Measurements from ENCODE around the gene ARPC1A.
"Not testable (repeated sequence)": the region's sequence is repeated elsewhere in the genome, so short reads cannot be mapped to it uniquely, and the experiment has no call there.

The ARPC1A gene

DNA sequence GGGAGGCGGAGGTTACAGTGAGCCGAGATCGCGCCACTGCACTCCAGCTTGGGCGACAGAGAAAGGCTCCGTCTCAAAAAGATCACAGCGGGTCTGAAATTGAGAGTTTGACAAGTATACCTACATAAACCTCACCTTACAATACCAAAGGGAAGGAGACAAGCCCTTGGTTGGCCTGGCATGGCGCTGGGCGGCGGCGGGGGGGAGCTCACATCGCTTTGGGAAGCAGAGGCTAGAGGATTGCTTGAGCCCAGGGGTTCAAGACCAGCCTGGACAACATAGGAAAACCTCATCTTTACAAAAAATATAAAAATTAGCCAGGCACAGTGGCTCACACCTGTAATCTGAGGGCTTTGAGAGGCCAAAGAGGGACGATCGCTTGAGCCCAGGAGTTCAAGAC, 1.1 kb upstream of the ARPC1A start:
- DNase-seq: no peak

DNA sequence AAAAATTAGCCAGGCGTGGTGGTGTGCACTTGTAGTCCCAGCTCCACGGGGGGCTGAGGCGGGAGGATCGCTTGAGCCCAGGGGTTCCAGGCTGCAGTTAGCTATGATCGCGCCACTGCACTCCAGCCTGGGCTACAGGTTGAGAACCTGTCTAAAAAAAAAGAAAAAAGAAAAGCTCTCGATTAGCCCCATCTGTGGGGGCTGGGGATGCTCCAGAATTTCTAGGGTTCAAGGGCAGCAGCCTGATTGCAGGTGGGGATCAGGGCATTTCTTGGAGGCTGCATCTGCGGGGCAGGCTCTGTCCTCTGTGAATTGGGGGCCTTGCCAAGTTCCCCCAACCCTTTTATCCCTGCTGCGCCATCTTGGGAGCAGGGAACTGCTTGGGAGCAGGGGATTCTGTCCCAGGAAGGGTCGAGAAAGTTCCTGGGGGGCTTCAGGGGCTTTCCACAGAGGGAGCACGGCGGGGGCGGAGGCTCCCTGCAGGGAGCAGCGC, 651 bp upstream of the ARPC1A start:
- no peak for DNase-seq

DNA sequence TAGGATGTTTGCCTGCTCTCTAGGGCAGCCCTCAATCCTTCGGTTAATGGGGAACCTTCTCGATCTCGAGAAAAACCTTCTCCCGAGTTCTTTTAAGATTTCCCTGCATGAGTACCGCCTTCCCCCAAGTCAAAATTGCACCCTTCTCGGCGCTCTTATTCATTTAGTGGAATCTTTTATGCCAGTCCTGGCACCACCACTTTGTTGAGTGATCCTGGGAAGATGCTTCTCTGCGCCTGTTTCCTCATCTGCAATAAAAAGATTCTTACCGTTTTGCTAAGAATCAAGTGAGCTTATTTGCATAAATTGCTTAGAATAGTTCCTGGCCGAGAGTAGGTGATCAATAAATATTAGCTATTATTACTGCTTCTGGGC, 697 bp downstream of the ARPC1A start:
- no peak for DNase-seq

DNA sequence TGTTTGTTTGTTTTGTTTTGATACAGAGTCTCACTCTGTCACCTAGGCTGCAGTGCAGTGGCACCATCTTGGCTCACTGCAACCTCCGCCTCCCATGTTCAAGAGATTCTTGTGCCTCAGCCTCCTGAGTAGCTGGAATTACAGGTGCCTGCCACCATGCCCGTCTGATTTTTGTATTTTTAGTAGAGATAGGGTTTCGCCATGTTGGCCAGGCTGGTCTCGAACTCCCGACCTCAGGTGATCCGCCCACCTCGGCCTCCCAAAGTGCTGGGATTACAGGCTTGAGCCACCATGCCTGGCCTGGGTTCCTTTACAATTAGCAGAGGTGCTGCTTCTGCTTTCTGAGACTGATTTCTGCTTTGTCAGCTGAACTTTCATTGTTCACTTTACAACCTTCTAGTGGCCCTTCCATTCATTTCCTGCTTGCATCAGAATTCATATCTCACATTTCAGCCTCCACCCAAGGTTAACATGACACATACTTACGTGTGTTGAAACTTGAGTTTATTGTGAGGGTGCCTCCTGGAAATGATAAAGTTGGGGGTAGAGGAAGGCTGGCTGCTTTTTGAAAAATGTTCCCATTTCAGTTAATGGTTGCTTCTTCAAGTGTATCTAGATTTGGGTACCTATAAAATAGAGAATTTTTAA, 4.7 kb downstream of the ARPC1A start:
- DNase-seq: not testable (repeated sequence)

DNA sequence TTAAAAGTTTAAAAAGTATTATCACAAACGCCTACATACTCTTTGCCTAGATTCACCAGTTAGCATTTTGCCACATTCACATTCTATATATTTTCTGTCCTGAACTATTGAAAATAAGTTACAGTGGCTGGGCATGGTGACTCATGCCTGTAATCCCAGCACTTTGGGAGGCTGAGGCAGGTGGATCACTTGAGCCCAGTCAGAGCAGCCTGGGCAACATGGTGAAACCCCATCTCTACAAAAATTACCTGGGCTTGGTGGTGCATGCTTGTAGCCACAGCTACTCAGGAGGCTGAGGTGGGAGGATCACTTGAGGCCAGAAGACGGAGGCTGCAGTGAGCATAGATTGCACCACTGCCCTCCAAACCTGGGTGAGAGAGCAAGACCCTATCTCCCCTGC, 5.3 kb downstream of the ARPC1A start:
- no peak for DNase-seq

DNA sequence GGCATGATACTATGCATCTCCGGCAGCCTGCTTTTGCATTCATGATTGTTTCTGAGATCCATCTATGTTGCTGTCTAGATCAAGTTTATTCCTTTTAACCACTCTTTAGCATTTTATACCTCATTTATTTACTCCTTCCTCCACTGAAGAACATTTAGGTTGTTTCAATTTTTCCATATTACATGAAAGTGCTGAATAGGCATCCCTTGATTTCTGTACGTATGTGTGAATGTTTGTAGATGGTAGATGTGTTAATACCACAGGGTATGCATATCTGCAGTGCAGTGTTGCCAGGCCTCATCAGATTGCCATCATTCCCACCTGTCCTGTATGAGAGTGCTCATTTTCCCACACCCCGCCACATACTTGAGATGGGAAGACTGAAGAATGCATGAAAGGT, 13.9 kb downstream of the ARPC1A start:
- no peak for DNase-seq

DNA sequence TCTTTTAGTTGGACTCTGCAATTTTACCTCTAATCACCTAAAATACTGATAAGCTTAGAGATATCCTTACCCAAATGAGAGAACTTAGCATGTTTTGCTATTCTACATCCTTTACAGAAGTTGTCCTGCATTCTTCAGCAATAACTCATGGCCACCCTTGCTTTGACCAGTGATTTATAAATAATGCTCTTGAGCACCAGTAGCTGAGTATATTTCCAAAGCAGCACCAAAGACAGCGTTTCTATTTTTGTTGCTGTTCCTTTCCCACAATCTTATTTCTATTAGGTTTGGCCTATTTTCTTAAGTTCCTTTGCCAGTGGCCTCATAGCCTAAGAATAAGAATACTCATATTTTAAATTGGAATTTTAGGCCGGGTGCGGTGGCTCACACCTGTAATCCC, 15.0 kb downstream of the ARPC1A start:
- no peak for DNase-seq

DNA sequence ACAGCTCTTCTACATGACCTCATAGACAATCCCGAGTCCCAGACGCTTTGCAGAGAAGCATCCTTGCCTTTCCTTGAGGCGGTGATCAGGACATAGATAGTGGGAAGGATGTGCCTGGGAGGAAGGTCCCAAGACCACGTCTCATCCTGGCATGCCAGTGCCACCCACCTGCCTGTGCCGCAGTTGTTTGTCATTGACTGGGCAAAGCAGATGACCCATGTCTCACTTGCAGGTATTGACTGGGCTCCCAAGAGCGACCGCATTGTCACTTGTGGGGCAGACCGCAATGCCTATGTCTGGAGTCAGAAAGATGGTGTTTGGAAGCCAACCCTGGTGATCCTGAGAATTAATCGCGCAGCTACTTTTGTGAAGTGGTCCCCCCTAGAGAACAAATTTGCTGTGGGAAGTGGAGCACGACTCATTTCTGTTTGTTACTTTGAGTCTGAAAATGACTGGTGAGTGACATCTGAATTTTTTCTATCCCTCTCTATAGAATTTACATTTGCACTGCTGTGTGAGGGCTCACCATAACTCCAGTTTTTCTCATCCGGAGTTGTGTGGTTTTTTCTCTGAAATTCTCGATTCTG, 18.5 kb downstream of the ARPC1A start:
- no peak for DNase-seq

DNA sequence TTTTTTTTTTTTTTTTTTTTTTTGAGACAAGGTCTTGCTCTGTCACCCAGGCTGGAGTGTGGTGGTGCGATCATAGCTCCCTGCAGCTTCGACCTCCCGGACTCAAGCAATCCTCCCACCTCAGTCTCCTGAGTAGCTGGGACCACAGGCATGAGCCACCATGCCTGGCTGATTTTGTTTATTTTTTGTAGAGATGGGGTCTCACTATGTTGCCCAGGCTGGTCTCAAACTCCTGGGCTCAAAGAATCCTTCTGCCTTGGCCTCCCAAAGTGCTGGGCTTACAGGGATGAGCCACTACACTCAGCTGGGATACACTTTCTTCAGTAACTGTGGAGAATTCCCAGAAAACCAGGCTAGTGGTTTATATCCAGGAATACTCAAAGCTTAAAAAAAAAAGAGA, 24.9 kb downstream of the ARPC1A start:
- DNase-seq: not testable (repeated sequence)

DNA sequence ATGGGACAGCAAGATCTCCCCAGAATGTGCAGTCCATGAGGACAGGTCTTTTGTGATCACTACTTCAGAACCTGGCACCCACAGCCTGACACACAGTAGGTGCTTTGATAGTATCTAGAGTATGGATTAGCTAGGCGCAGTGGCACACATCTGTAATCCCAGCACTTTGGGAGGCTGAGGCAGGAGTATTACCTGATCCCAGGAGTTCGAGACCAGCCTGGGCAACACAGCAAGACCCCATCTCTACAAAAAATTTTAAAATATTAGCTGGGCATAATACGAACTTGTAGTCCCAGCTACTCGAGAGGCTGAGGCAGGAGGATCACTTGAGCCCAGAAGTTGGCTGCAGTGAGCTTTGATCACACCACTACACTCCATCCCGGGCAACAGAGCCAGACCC, 26.5 kb downstream of the ARPC1A start:
- DNase-seq: no peak

DNA sequence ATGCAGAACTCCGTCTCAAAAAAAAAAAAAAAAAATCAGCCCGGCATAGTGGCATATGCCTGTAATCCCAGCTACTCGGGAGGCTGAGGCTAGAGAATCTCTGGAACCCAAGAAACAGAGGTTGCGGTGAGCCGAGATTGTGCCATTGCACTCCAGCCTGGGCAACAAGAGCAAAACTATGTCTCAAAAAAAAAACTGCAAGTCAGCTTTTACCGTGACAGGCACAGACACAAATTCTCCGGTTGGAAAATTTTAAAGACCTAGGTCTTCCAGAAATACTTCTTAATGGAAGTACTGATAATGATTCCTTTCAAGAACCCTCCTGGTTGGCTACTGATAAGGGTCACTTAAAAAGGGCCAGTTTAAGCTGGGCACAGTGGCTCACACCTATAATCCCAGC, 29.4 kb downstream of the ARPC1A start:
- DNase-seq: no peak

DNA sequence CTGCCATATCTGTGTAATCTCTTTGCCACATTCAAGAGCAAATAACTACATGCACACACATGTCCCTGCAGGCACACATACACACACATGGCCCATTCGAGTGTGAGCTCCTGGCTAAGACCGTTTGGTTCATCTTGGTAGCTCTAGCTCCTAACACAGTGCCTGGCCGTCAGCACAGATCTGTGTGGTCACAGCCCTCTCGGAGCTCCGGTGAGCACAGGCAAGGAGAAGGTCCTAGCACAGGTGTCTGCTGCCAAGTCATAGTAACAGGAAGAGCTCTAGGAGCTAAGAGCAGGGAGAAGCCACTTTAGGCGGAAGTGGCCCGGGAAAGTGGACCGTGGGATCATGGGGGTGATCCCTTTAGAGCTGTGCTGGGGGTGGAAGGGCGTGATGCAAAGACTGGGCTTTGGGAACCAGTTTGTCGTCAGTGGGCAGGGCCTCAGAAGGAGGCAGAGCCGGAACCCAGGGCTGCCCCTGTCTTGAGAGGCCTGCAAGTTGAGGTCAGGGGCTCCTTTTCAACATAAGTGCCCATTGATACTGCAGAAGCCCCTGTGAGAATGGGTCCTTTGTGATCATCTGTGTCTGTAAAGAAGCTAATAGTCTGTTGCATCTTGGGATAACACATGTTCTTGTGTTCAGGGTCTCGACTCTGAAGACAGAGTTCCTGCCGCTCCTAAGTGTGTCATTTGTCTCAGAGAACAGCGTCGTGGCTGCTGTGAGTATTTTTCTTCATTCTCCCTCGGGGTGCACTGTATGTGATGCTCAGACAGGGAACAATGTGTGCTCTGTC, 32.2 kb downstream of the ARPC1A start:
- DNase-seq: no peak

DNA sequence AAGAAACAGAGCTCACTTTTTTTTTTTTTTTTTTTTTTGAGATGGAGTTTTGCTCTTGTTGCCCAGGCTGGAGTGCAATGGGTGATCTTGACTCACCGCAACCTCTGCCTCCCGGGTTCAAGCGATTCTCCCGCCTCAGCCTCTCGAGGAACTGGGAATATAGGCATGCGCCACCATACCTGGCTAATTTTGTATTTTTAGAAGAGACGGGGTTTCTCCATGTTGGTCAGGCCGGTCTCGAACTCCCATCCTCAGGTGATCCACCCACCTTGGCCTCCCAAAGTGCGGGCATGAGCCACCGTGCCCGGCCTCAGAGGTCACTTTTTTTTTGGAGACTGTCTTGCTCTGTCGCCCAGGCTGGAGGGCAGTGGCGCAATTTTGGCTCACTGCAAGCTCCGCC, 32.8 kb downstream of the ARPC1A start:
- DNase-seq: not testable (repeated sequence)

DNA sequence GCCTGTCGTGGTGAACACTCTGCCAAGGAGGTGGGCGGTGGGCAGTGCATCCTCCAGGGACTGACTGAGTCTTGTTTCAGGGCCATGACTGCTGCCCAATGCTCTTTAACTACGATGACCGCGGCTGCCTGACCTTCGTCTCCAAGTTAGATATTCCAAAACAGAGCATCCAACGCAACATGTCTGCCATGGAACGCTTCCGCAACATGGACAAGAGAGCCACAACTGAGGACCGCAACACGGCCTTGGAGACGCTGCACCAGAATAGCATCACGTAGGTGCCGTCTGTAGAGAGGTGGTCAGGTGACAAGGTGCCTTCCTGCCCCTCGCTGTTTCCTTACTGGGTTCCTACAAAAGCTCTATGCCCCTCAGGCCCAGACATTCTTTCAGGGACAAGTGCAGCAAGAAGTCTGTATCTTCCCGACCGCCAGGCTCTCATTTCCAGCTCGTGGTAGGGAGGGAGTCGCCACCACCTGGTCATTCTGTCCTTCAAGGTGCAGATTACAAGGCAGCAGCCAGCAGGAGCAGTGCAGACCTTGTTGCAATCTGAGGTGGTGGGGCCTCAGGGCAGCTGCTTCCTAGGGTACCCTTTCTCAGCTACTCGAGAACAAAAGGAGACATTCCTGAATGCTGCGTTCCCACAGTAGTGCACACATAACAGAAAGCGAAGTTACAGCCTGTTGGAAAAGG, 33.9 kb downstream of the ARPC1A start:
- DNase-seq: no peak

DNA sequence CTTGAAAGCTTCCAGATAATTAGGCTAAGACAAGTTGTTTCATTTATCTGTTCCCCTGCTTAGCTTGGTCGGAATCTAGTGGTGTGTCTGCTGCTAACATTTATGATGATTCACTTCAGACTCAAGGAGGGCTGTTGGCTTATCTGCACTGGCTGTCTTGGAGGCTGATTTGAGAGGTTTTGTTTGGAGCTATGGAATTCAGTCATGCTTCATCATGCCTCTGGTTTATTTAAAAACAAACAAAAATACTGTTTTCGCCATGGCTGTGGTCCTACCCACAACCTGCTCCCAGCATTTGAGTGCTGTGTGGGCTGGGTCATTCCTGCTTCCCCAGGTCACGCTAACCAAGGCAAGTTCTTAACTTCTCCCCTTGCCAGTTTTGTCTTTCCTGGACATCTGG, 37.1 kb downstream of the ARPC1A start:
- no peak for DNase-seq

DNA sequence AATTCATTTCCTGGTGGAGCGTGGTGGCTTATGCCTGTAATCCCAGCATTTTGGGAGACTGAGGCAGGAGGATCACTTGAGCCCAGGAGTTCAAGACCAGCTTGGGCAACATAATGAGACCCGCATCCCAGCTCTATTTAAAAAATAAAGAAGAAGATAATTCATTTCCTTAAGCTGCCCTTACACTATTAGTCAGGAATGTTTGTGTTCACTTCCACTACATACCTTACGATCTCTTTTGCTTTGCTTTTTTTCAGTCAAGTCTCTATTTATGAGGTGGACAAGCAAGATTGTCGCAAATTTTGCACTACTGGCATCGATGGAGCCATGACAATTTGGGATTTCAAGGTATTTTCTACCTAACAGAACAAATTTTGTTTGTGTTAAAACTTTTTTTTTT, 37.6 kb downstream of the ARPC1A start:
- no peak for DNase-seq

DNA sequence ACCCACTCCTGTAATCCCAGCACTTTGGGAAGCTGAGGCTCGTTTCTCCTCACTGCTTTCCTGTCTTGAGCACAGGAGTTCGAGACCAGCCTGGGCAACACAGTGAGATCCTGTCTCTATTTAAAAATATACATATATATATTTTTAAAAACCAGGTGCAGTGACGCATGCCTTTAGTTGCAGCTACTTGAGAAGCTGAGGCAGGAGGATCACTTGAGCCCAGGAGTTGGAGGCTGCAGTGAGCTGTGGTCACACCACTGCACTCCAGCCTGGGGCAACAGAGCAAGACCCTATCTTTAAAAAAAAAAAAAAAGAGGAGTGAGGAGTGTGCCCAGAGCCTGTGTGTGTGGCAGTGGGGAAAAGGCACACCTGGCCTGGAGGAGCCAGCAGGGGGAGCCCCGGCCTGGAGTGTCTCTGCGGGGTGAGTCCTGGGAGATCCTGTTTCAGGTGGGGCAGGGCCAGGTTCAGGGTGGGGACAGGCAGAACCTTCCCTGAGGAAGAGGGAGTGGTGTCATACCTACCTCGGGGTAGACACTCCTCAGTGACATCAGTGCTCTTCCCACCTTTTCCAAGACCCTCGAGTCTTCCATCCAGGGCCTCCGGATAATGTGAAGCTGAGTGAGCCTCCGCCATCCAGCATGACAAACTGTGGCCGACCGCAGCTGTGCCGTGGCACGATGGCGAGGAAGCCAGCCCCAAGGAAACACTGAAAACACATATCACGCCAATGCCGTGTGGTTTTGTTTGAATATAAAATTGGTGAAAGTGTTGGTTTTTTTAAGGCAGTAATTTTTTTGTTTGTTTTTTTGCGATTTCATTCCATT, 39.8 kb downstream of the ARPC1A start:
- no peak for DNase-seq

DNA sequence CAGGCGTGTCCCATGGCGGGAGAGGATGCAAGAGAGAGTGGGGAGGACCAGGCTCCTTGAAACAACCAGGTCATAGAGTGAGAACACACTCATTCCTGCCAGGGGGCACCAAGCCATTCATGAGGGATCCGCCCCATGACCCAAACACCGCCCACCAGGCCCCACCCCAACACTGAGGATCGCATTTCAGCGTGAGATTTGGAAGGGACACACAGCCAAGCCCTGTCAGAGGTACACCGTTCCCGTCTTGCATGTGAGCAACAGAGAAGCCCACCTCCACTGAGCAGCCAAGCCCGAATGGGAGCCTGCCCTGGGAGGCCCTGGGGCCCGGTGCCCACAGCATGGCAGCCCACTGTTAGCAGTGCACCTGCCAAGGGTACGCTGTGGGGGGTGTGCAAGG, 40.9 kb downstream of the ARPC1A start:
- no peak for DNase-seq

DNA sequence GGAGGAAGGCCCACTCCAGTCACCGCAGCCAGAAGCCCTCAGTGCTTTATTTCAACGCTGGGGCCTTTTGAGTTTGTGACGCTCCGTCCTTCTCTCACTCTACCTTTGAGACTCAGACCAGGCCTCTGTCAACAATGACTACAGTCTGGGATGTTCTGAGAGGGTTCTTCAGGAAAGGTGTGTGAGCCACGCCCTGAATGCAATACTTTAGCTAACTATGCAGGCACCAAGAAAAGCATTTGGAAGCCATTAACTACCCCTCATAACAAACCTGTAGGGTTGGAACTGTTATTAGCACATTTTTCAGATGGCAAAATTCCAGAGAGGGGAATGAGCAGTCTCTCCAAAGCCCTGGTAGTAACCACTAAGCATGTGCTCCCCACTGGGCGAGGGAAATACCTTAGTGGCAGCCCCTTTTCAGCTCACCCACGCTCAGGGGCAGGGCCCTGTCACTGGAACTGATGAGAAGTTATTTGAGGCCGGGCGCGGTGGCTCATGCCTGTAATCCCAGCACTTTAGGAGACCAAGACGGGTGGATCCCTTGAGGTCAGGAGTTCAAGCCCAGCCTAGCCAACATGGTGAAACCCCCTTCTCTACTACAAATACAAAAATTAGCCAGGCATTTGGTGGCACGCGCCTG, 43.2 kb downstream of the ARPC1A start:
- no peak for DNase-seq

DNA sequence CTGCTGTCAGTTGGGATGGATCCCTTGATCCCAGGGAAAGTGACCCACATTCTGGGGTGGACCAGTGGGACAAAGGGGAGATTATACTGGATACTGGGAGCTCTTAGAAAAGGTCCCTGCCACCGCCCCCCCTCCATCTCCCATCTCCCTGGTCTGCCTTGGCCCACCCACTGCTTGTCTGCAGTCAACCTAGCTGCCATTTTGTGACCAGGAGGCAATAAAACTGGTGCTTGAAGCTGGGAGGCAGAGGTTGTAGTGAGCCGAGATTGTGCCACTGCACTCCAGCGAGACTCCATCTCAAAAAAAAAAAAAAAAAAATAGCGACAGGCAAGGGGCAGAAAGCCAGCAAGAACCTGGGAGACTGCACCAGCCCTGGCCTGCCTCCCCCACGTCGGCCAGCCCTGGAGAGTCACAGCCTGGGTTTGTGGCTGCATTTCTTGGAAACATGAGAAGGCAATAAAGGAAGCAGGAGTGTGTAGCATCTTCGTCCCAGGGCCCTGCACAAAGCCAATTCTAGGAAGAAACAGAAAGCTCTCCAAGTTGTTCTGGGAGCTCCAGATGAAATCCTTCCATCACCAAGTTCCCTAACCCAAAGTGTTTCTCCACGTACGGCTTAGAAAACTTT, 44.2 kb downstream of the ARPC1A start:
- DNase-seq: peak; percentile 63

DNA sequence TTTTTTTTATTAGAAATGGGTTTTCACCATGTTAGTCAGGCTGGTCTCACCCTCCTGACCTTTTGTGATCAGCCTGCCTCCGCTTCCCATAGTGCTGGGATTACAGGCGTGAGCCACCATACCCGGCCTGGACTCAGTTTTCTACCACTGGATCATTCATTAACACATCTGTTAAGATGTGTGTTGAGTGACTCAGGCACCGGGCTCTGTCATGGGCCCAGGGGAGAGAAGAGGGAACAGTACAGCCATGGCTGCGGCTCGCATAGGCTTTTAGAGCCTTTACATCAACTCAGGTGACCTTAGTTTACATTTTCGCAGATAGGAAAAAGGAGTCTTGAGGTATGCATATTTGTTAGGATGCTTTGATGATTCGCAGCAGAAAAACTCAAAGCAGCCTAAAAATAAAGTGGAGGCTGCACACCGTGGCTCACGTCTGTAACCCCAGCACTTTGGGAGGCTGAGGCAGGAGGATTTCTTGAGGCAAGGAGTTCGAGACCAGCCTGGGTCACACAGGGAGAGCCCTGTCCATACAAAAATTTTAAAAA, 45.8 kb downstream of the ARPC1A start:
- DNase-seq: no peak
